Ishikawa (cell line): ENCODE data around the gene MADCAM1.

Experiments used
- CEBPB ChIP-seq: IDR thresholded peaks from 2 replicates; pipeline ENCODE4 v1.6.1; 2012
- CREB1 ChIP-seq: IDR thresholded peaks from 2 replicates; pipeline ENCODE4 v1.6.1; 2012; ENCODE audit warnings: low read depth
- EGR1 ChIP-seq: IDR thresholded peaks from 2 replicates; pipeline ENCODE4 v1.6.1; 2012
- EP300 ChIP-seq: IDR thresholded peaks from 2 replicates; pipeline ENCODE4 v1.6.1; 2012; ENCODE audit warnings: borderline replicate concordance
- FOXM1 ChIP-seq: IDR thresholded peaks from 2 replicates; pipeline ENCODE4 v1.6.1; 2012; ENCODE audit warnings: low read depth, borderline replicate concordance
- MAX ChIP-seq: IDR thresholded peaks from 2 replicates; pipeline ENCODE4 v1.6.1; 2012
- NFIC ChIP-seq: IDR thresholded peaks from 2 replicates; pipeline ENCODE4 v1.6.1; 2012
- RAD21 ChIP-seq: IDR thresholded peaks from 2 replicates; pipeline ENCODE4 v1.6.1; 2012; ENCODE audit warnings: low read depth
- REST ChIP-seq: IDR thresholded peaks from 2 replicates; pipeline ENCODE4 v1.6.1; 2012; ENCODE audit warnings: low read depth, mild to moderate bottlenecking
- TAF1 ChIP-seq: IDR thresholded peaks from 2 replicates; pipeline ENCODE4 v1.6.1; 2012; ENCODE audit warnings: low read depth, mild to moderate bottlenecking
- TCF12 ChIP-seq: IDR thresholded peaks from 2 replicates; pipeline ENCODE4 v1.6.1; 2012; ENCODE audit warnings: low read depth
- TEAD4 ChIP-seq: IDR thresholded peaks from 2 replicates; pipeline ENCODE4 v1.6.1; 2012
- USF1 ChIP-seq: IDR thresholded peaks from 2 replicates; pipeline ENCODE4 v1.6.1; 2012
- YY1 ChIP-seq: IDR thresholded peaks from 2 replicates; pipeline ENCODE4 v1.6.1; 2012; ENCODE audit warnings: low read depth
- ZBTB7A ChIP-seq: IDR thresholded peaks from 2 replicates; pipeline ENCODE4 v1.6.1; 2012; ENCODE audit warnings: low read depth

MADCAM1 gene

GRCh38 chr19:457636-458035, 38.6 kb upstream of the MADCAM1 start:
- no peak for TF ChIP-seq USF1
- no peak for TF ChIP-seq MAX
- no peak for TF ChIP-seq TCF12
- no peak for TF ChIP-seq EP300
- TF ChIP-seq REST, result no peak
- TF ChIP-seq TAF1, result no peak
- TF ChIP-seq CEBPB, result no peak
- TF ChIP-seq TEAD4, result no peak
- no peak for TF ChIP-seq NFIC
- TF ChIP-seq EGR1, result no peak
- no peak for TF ChIP-seq RAD21
- TF ChIP-seq CREB1, result no peak
- TF ChIP-seq ZBTB7A, result no peak
- TF ChIP-seq YY1, result no peak
- TF ChIP-seq FOXM1, result no peak

GRCh38 chr19:458091-459042, 37.9 kb upstream of the MADCAM1 start:
- TF ChIP-seq YY1 (no peak), EGR1 (no peak), EP300 (no peak), TAF1 (no peak), TCF12 (no peak), USF1 (no peak), NFIC (no peak), FOXM1 (no peak), ZBTB7A (no peak), CEBPB (no peak), TEAD4 (no peak), REST (no peak), MAX (no peak), CREB1 (no peak), RAD21 (no peak)

- no peak for TF ChIP-seq MAX
- peak; percentile 66; the same call in 1 of the 2 replicates for TF ChIP-seq ZBTB7A
- TF ChIP-seq EGR1, result 0 out of 2 replicates have a peak, but pooled peaks have one; percentile 9
- TF ChIP-seq CEBPB, result no peak
- peak; percentile 51; the same call in 1 of the 2 replicates for TF ChIP-seq TAF1
- no peak for TF ChIP-seq TEAD4
- no peak for TF ChIP-seq REST
- no peak for TF ChIP-seq TCF12
- no peak for TF ChIP-seq CREB1
- TF ChIP-seq RAD21, result no peak
- no peak for TF ChIP-seq EP300
- TF ChIP-seq USF1, result peak; percentile 91
- no peak for TF ChIP-seq NFIC
Observed at GRCh38 chr19:459724-460511, 36.4 kb upstream of the MADCAM1 start.
